PC-3 (cell line): ENCODE results near the gene STX8.

Source experiments
- EZH2phosphoT487 ChIP-seq: fragments of 300-600 bp; sonication (generic); IDR thresholded peaks from 2 replicates; pipeline ENCODE4 v1.6.1; 2018; ENCODE audit warnings: mild to moderate bottlenecking, antibody characterized with exemption, low read length, borderline replicate concordance
- TF ChIP-seq, protein P1 (sequence below): fragments of 300-600 bp; sonication (generic); conservative IDR thresholded peaks from 2 replicates; pipeline ENCODE4 v1.5.1; 2017; ENCODE audit warnings: antibody characterized with exemption, low read depth, mild to moderate bottlenecking, low read length

DNA sequence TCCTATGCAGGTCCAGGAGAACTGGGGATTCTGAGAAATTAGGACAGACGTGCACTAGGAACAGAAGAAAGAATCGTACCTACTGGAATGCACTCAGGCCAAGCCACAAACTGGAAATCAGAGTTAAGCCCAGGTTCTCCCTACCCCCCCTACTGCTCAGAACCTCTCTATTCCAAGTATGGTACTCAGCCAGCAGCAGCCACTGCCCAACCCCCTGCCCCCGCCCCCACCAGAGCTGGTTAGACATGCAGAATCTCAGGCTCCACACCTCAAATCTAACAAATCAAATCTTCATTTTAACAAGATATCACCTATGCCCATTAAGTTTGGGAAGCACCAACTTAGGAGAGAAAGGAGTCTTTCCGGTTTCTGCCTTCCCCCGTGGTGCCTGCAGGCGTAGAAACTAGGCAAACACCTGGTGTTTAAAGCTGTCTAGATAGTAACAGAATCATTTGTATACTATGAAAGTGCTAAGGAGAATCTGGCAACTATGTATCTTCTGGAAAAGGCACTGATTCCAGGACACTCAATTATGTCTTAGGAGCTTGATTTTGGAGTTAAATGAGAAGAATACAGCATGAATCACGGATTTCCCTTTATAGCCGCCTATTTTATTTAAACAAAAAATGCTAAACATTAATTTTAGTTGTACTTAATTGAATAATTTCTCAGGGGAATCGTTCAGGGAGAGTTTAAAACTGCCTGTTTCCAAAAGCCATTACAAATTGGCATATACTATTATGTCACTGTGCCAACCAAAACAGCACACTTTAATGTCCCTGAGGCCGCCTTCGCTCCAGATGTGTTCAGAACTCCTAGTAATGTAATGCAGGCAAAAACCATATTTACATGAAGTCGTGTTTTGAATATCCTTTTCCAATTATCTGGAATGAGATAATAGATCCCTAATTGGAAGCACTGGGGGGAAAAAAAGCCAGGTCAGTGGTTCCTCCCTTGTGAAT is 166.5 kb downstream of the STX8 start:
- TF ChIP-seq, protein P1, sequence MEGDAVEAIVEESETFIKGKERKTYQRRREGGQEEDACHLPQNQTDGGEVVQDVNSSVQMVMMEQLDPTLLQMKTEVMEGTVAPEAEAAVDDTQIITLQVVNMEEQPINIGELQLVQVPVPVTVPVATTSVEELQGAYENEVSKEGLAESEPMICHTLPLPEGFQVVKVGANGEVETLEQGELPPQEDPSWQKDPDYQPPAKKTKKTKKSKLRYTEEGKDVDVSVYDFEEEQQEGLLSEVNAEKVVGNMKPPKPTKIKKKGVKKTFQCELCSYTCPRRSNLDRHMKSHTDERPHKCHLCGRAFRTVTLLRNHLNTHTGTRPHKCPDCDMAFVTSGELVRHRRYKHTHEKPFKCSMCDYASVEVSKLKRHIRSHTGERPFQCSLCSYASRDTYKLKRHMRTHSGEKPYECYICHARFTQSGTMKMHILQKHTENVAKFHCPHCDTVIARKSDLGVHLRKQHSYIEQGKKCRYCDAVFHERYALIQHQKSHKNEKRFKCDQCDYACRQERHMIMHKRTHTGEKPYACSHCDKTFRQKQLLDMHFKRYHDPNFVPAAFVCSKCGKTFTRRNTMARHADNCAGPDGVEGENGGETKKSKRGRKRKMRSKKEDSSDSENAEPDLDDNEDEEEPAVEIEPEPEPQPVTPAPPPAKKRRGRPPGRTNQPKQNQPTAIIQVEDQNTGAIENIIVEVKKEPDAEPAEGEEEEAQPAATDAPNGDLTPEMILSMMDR = no peak
- TF ChIP-seq EZH2phosphoT487 = no peak
